COLO829 (cell line): ENCODE data around the gene RILP.

Source experiments
- DNase-seq: peaks from one replicate; pipeline ENCODE4 v3.0.0; 2012; ENCODE audit warnings: low spot score

RILP gene

GRCh38 chr17:1648173-1648962 is 1.3 kb downstream of the RILP start:
- no peak for DNase-seq

GRCh38 chr17:1647802-1648171 is 1.9 kb downstream of the RILP start:
- DNase-seq, result no peak

GRCh38 chr17:1646199-1646875 is 3.3 kb downstream of the RILP start:
- no peak for DNase-seq

- no peak for DNase-seq
Measured at GRCh38 chr17:1645207-1646171, 4.2 kb downstream of the RILP start, which contains the start of gene SCARF1. Gene SCARF1 (minus strand): TSS chr17:1645732. CDS start chr17:1645697, 35 bp downstream.

DNA sequence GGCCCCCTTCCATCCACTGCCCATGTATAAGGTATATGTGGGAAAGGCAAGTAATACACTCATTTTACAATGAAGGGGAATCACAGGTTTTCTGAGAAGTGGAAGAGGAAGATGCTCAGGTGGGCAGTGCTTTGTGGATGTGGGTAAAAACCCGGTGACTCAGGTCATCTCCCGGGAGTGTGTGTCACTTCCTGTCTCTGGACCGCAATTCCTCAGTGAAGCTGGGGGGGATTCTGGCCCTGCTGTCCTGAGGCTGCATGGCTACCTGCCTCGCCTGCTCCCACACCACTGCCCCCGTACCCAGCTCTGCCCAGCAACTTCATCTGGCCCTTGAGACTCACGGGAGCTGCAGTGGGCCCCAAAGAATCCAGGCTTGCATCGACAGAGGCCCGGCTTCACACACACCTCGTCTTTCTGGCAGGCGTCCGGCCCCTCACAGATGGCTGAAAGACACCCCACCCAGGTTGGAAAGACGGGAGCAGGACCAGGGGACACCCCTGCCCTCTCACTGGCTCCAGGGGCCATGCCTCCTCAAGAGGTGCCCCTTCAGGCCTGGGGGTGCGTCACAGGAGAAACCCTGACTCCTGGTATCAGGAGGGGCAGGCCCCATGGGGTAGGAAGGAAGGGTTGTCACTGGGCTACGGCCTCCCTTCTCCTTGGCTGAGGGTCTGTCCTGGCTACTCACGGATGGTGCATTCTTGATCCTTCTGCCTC is 5.0 kb downstream of the RILP start:
- DNase-seq, result no peak

GRCh38 chr17:1643999-1644492 is 5.6 kb downstream of the RILP start:
- no peak for DNase-seq

DNA sequence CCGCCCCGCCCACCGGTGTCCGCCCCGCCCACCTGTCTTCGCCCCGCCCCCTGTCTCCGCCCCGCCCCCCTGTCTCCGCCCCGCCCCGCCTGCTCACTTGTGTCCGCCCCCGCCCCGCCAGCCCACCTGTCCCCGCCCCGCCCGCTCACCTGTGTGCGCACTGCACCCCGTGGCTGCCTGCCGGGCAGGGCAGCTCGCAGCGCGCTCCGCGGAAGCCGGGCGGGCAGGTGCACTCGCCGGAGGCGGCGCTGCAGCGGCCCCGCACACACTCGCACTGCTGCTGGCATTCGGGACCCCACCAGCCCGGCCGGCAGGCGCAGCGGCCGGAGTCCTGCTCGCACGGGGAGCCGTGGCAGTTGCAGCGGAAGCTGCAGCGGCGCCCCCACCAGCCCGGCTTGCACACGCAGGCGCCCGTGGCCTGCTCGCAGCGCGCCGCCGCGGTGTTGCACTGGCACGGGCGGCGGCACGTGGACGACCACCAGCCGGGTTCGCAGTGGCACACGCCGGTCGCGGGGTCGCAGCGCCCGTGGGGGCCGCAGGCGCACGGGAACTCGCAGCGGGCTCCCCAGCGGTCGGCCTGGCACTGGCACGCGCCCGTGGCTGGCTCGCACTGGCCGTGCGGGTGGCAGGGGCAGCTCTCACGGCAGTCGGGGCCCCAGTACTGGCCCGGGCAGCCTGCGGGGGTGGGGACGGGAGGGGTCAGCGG is 6.2 kb downstream of the RILP start:
- DNase-seq, result no peak

- no peak for DNase-seq
Measured at GRCh38 chr17:1641065-1641403, 8.6 kb downstream of the RILP start.

- DNase-seq, result no peak
Measured at GRCh38 chr17:1640329-1641064, 9.2 kb downstream of the RILP start.

GRCh38 chr17:1639549-1640180 is 10.0 kb downstream of the RILP start:
- DNase-seq, result no peak

DNA sequence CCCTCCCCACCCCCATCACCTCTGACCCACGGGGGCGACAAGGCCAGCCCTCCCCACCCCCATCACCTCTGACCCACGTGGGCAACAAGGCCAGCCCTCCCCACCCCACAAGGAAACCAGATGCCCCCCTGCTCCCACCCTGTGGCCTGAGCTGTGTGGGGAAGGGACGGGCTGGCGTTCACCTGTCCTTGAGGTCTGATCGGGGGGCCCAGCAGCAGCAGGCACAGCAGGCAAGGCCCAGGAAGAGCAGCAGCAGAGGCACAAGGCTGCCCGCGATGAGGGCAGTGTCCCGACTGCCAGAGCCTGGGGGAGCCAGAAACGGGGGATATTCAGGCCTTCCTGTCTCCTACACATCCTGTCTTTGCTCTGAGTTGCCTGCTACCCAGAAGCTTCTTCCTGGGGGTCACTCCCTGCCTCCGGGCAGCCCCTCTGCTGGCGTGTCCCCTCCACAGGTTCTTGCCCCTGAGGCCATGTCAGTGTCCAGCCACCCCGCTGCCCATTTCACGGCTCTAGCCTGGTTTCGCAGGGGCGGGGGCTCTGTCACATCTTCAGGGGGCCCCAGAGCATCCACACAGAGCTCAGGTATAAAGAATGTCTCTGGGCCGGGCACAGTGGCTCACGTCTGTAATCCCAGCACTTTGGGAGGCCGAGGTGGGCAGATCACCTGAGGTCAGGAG is 10.9 kb downstream of the RILP start:
- no peak for DNase-seq

- no peak for DNase-seq
Measured at GRCh38 chr17:1638171-1638590, 11.5 kb downstream of the RILP start.

GRCh38 chr17:1636732-1637285 is 12.9 kb downstream of the RILP start:
- DNase-seq, result no peak

- no peak for DNase-seq
Measured at GRCh38 chr17:1635675-1636465, 13.8 kb downstream of the RILP start.

- DNase-seq, result no peak
Measured at GRCh38 chr17:1634841-1635650, 14.6 kb downstream of the RILP start.

DNA sequence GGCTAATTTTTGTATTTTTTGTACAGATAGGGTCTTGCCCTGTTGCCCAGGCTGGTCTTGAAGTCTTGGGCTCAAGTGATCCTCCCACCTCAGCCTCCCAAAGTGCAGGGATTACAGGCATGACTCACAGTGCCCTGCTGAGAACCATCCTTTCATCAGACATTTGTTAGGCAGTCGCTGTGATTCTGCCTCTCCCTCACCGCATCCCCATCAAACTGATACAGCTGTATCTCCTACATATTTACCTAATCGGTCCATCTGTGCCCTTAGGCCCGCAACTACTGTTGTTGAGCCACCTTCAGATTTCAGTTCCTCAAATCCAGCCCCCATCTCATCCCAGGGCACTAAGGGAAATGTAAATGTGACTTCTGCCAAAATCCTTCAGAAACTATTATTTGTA is 19.0 kb downstream of the RILP start:
- DNase-seq, result no peak
